DMS79 (cell line): ENCODE measurements around the gene CDKN2AIPNL.

Experiments used
- DNase-seq: peaks from one replicate; lab custom pipeline; 2025; lab: John Stamatoyannopoulos, UW

CDKN2AIPNL gene, protein sequence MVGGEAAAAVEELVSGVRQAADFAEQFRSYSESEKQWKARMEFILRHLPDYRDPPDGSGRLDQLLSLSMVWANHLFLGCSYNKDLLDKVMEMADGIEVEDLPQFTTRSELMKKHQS

GRCh38 chr5:134411546-134412266 is at the start of gene CDKN2AIPNL:
CDKN2AIPNL (minus strand) TSS chr5:134411881; CDS start chr5:134411854, 27 bp downstream.
- DNase-seq: peak; percentile 33

GRCh38 chr5:134460551-134460950 is 48.9 kb upstream of the CDKN2AIPNL start:
- DNase-seq: no peak

DNA sequence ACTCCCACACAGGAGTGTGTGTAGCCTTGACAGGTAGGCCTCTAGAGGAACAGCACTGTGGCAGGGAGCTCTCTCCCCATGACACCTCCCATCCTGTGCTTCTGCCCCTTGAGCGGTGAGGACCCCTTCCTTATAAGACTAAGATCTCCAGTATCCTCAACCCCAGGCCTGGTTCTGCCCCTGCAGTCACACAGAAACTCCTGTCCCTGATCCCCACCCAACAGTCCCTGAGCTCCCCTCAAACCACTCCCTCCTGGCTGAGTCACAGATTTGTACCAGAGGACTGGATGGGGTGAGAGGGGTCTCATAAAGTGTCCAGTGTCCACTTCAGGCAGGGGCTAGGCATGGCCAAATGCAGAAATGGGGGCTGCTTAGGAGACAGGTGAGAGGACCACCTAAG is 47.8 kb upstream of the CDKN2AIPNL start:
- no peak for DNase-seq

GRCh38 chr5:134459010-134459403 is 47.3 kb upstream of the CDKN2AIPNL start:
- DNase-seq: no peak

GRCh38 chr5:134458234-134459009 is 46.7 kb upstream of the CDKN2AIPNL start:
- no peak for DNase-seq

- DNase-seq: no peak
Observed at GRCh38 chr5:134457801-134458200, 46.1 kb upstream of the CDKN2AIPNL start.

- no peak for DNase-seq
Observed at GRCh38 chr5:134456825-134457224, 45.1 kb upstream of the CDKN2AIPNL start.

- DNase-seq: no peak
Observed at GRCh38 chr5:134455466-134455865, 43.8 kb upstream of the CDKN2AIPNL start.

DNA sequence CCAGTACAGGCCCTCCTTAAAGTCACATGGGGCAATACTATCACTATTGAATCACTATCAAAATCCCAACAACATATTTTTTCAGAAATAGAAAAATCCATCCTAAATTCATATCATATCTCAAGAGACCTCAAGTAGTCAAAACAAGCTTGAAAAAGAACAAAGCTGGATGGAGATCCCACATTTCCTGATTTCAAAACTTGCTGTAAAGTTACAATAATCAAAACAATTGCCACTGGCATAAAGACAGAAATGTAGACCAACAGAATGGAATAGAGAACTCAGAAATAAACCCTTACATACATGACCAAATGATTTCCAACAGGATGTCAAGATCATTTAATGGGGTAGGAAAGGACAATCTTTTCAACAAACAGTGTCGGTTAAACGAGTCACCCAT is 41.3 kb upstream of the CDKN2AIPNL start:
- no peak for DNase-seq

DNA sequence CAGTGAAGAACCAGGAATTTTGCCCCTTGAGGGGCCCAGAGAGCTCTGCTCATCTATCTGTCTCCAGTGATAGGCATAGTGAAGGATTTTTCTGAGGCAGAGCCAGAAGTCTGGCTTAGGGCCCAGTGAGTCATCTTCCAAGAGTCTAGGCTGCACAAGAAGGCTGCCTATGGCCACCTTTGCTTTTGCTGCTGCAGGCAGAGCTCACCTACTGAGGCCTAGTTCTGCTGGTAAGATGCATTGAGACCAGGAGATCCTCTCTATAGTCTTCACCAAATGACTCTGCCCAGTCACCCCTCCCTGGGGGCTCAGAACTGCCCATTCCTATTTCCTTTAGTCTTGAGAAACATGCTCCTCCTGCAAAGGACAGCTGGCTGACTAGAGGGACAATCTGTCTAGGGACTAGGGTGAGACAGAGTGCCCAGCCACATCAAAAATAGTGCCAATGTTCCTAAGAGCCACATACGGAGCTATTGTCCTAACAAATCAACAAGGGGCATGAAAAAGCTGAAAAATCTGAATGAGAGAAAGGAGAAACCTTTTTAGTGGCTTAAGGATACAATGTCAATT is 40.3 kb upstream of the CDKN2AIPNL start:
- DNase-seq: no peak

- DNase-seq: no peak
Observed at GRCh38 chr5:134451225-134451935, 39.7 kb upstream of the CDKN2AIPNL start.

DNA sequence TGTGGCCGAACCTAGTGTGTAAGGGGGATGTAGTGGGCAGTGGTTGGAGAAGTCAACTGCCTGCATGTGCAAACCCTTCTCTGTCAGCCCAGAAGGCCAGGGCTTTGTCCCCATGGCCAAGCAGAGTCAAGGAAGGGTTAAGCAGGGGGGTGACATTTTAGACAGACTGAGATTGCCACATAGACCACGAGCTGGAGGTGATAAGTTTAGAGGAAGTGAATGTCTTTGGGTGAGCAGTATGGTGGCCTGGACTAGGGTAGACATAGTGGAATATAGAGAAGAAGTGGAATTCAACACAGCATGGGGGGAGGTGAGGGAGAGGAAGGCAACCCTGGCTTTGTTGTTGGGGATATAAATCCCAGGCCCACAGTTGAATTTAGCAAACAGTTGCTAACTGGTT is 38.7 kb upstream of the CDKN2AIPNL start:
- DNase-seq: no peak

DNA sequence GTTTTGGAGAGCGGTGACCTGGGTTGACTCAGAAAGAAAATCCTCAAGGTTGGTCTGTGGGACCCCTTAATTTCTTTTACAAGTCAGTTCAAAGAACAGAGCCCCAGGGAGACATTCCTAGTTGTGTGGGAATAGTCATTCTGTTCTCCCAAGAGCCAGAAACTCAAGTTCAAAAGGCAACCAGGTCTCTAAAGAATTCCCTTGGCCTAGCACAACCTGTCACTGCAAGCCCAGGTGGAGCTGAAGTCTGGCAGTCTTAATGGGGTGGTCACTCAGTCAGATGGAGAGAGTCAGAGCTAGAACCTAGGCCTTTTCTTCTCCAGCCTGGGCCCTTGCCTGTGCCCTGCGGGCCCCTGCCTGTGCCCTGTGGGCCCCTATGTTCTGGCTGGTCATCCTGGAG is 37.5 kb upstream of the CDKN2AIPNL start:
- DNase-seq: no peak

GRCh38 chr5:134447815-134448520 is 36.3 kb upstream of the CDKN2AIPNL start:
- DNase-seq: no peak

DNA sequence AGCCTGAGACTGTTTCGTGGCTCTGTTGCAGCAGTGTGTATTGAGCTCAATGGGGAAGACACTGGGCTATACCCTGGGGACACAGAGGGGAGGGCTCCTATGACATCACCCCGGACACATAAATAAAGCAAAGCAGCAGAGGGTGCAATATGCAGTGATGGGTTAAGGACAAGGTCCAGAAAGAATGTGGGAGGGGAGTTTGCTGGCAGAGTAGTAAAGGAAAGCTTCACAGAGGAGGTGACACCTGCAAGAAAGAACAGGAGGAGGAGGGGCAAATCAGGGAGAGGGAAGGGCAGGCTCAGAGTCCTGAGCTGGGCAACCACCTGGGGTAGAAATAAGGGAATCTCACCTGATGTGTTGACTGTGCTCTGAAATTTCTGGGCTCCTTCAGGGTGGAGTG is 35.3 kb upstream of the CDKN2AIPNL start:
- no peak for DNase-seq

- no peak for DNase-seq
Observed at GRCh38 chr5:134445856-134446818, 34.5 kb upstream of the CDKN2AIPNL start.

GRCh38 chr5:134444941-134445471 is 33.3 kb upstream of the CDKN2AIPNL start:
- DNase-seq: no peak

DNA sequence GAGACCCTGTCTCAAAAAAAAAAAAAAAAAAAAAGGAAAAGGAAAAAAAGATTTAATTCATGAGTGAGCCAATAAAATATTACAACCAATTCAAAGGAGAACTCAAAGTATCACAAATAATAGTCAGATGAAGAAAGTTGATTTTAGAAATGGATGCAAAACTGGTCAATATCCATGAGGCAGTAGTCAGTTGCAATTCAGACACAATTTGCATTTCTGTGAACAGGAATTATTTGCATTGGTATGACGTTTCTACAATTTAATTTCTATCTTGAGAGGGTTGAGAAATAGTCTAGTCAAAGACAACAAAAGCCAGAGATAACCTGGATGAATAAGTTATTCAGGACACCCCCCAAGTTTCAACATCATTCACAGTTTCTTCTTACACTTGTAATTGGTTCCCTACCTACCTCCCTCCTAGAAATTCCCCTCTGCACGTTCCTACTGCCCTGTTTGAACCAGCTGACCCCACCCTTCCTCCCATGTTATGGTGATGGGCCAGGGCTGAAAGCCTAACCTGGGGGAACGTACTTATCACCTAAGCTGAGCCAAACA is 28.6 kb upstream of the CDKN2AIPNL start:
- no peak for DNase-seq

DNA sequence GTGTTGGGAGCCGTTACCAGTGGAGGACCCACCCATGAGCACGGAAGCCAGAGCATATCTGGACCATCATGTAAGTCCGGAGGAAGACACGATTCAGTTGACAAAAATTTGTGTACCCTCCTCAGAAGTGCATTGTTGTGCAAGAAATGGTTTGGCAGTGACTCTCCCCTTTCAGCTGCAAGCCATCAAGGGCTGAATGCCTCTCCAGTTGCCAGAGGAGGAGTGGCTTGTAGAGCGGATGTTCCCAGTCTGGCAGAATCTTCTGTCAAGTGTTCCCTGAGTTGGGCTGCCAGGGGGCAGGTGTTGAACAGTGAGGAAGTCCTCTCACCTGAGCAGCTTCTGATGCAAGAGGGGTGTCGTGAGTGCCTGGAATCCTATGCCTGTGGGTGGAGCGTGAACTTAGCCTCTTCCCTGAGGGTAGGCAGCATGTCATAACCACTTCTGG is 27.6 kb upstream of the CDKN2AIPNL start:
- DNase-seq: peak; percentile 88

DNA sequence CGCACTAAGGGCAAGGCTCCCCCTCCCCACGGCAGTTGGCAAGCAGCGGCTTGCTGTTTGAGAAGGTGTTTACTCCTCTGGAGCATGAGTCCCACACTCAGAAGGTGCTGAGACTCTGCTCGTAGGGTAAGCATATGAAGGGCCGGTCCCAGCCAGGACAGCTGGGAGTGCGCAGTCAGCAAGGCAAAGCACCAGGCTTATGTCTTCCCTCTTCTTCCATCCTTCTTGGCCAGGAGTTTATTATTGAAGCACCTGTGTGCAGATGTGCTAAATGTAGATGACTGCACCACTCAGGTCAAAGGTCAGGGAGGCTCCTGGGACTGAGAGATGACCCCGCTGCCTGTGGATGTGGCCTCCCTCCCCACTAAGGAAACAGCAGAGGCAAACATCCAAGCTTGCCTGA is 27.0 kb upstream of the CDKN2AIPNL start:
- no peak for DNase-seq
